Measurements from ENCODE around the gene CXXC5. TPM values are rescaled to one million over a fixed set of nuclear protein-coding genes. Genes with fewer than 3 reads are reported as not detected.

Gene CXXC5
- total and polyA plus RNA-seq, 9 of the 15 experiments (the other 6 are each of a cell fraction or from before 2014, with no cell fraction given) = 1.9 to 123 (median 45.8) TPM

GRCh38 chr5:139708877-139709581 is 60.9 kb downstream of the CXXC5 start (continued):
- no peak for TF ChIP-seq PBX2 (CRISPR knock-in tag; IDR thresholded peaks at IDR 0.05; ENCODE audit: low read depth)
- no peak for TF ChIP-seq PBX2 (tag; conservative IDR thresholded peaks at IDR 0.05; ENCODE audit: low read depth)
- TF ChIP-seq PML (IDR thresholded peaks at IDR 0.05; ENCODE audit: low read length) = peak; percentile 36; the same call in 1 of the 2 replicates
- peak; percentile 78; the same call in 1 of the 2 replicates for TF ChIP-seq GATAD2B (IDR thresholded peaks at IDR 0.05; ENCODE audit: borderline replicate concordance)
- TF ChIP-seq FOSL1 (tag; conservative IDR thresholded peaks at IDR 0.05) = peak; percentile 35; the same call in 1 of the 2 replicates
- no peak for TF ChIP-seq NFIX (CRISPR knock-in tag; IDR thresholded peaks at IDR 0.05; ENCODE audit: low read depth)
- no peak for TF ChIP-seq ZBTB1 (CRISPR knock-in tag; IDR thresholded peaks at IDR 0.05; ENCODE audit: borderline replicate concordance, low read depth)
- no peak for TF ChIP-seq HINFP (tag; conservative IDR thresholded peaks at IDR 0.05; ENCODE audit: low read depth)
- peak; percentile 76 for TF ChIP-seq PCBP1 (IDR thresholded peaks at IDR 0.05; ENCODE audit: low read depth, low read length, poor library complexity, severe bottlenecking)
- peak; percentile 97 for TF ChIP-seq CXXC5 (CRISPR knock-in tag; IDR thresholded peaks at IDR 0.05)
- TF ChIP-seq CUX1 (CRISPR knock-in tag; IDR thresholded peaks at IDR 0.05) = 0 out of 2 replicates have a peak, but pooled peaks have one; percentile 65
- no peak for TF ChIP-seq RBM14 (IDR thresholded peaks at IDR 0.05; ENCODE audit: borderline replicate concordance, insufficient read depth, low read depth, low read length)
- no peak for TF ChIP-seq CLOCK (CRISPR knock-in tag; IDR thresholded peaks at IDR 0.05; ENCODE audit: borderline replicate concordance)

All from K562 (cell line).